Measurements from ENCODE around the gene WDR19. TPM values are rescaled to one million over a fixed set of nuclear protein-coding genes. Genes with fewer than 3 reads are reported as not detected.
"Not testable (repeated sequence)": the region's sequence is repeated elsewhere in the genome, so short reads cannot be mapped to it uniquely, and the experiment has no call there.

The WDR19 gene
- total RNA-seq, 1 experiment from 2014 or later = 14.9 TPM

- Mint-ChIP-seq H3K36me3 (ENCODE audit: insufficient read depth, unreplicated experiment) (peaks cover 16% of the 10 kb centered on the region), H3K4me3 (ENCODE audit: low read depth, unreplicated experiment) (no peak overlapping the region), H3K9me3 (ENCODE audit: low read depth, unreplicated experiment) (no peaks in the 10 kb centered on the region), H3K27ac (ENCODE audit: unreplicated experiment) (no peak overlapping the region), H3K4me1 (ENCODE audit: low read depth, unreplicated experiment) (no peaks in the 10 kb centered on the region), H3K27me3 (ENCODE audit: unreplicated experiment) (no peaks in the 10 kb centered on the region)
- CTCF ChIA-PET = no interaction called here
- intact Hi-C loops (cut with micrococcal nuclease; ENCODE audit: unreplicated experiment) = no loop called here
- no peak for DNase-seq
- no TSS peak for BruUV-seq (replicated peaks)
- TF ChIP-seq CTCF (IDR thresholded peaks at IDR 0.05; ENCODE audit: unreplicated experiment) = no peak
Measured at GRCh38 chr4:39291686-39292085, 109.4 kb downstream of the WDR19 start.

- H3K27ac Mint-ChIP-seq (ENCODE audit: unreplicated experiment); BruUV-seq (replicated peaks); DNase-seq; intact Hi-C loops (cut with micrococcal nuclease; ENCODE audit: unreplicated experiment); H3K27me3 Mint-ChIP-seq (ENCODE audit: unreplicated experiment); H3K9me3 Mint-ChIP-seq (ENCODE audit: low read depth, unreplicated experiment); H3K4me1 Mint-ChIP-seq (ENCODE audit: low read depth, unreplicated experiment); CTCF ChIA-PET; H3K4me3 Mint-ChIP-seq (ENCODE audit: low read depth, unreplicated experiment): not testable (repeated sequence)
- peaks cover 16% of the 10 kb centered on the region for H3K36me3 Mint-ChIP-seq (ENCODE audit: insufficient read depth, unreplicated experiment)
Measured at GRCh38 chr4:39292433-39292832, 110.1 kb downstream of the WDR19 start.

- DNase-seq = no peak
- H3K36me3 Mint-ChIP-seq (ENCODE audit: insufficient read depth, unreplicated experiment) = peaks cover 23% of the 10 kb centered on the region
- CTCF ChIA-PET = no interaction called here
- BruUV-seq (replicated peaks) = no TSS peak
- TF ChIP-seq CTCF (IDR thresholded peaks at IDR 0.05; ENCODE audit: unreplicated experiment) = no peak
- no peak overlapping the region for H3K27ac Mint-ChIP-seq (ENCODE audit: unreplicated experiment)
- no peaks in the 10 kb centered on the region for H3K9me3 Mint-ChIP-seq (ENCODE audit: low read depth, unreplicated experiment)
- intact Hi-C loops (cut with micrococcal nuclease; ENCODE audit: unreplicated experiment) = no loop called here
- no peak overlapping the region for H3K4me3 Mint-ChIP-seq (ENCODE audit: low read depth, unreplicated experiment)
- no peaks in the 10 kb centered on the region for H3K4me1 Mint-ChIP-seq (ENCODE audit: low read depth, unreplicated experiment)
- H3K27me3 Mint-ChIP-seq (ENCODE audit: unreplicated experiment) = no peaks in the 10 kb centered on the region
Measured at GRCh38 chr4:39295784-39296183, 113.5 kb downstream of the WDR19 start.

- Mint-ChIP-seq H3K27ac (ENCODE audit: unreplicated experiment) (no peak overlapping the region), H3K36me3 (ENCODE audit: insufficient read depth, unreplicated experiment) (peaks cover 21% of the 10 kb centered on the region), H3K4me1 (ENCODE audit: low read depth, unreplicated experiment) (no peaks in the 10 kb centered on the region), H3K9me3 (ENCODE audit: low read depth, unreplicated experiment) (no peaks in the 10 kb centered on the region), H3K4me3 (ENCODE audit: low read depth, unreplicated experiment) (no peak overlapping the region), H3K27me3 (ENCODE audit: unreplicated experiment) (no peaks in the 10 kb centered on the region)
- CTCF ChIA-PET = no interaction called here
- TF ChIP-seq CTCF (IDR thresholded peaks at IDR 0.05; ENCODE audit: unreplicated experiment) = no peak
- intact Hi-C loops (cut with micrococcal nuclease; ENCODE audit: unreplicated experiment) = no loop called here
- DNase-seq = no peak
- no TSS peak for BruUV-seq (replicated peaks)
Measured at GRCh38 chr4:39302901-39303300, 120.6 kb downstream of the WDR19 start.

- Mint-ChIP-seq H3K4me3 (ENCODE audit: low read depth, unreplicated experiment) (no peak overlapping the region), H3K27me3 (ENCODE audit: unreplicated experiment) (no peaks in the 10 kb centered on the region), H3K36me3 (ENCODE audit: insufficient read depth, unreplicated experiment) (peaks cover 19% of the 10 kb centered on the region), H3K27ac (ENCODE audit: unreplicated experiment) (no peak overlapping the region), H3K9me3 (ENCODE audit: low read depth, unreplicated experiment) (no peaks in the 10 kb centered on the region), H3K4me1 (ENCODE audit: low read depth, unreplicated experiment) (no peaks in the 10 kb centered on the region)
- DNase-seq = no peak
- intact Hi-C loops (cut with micrococcal nuclease; ENCODE audit: unreplicated experiment) = no loop called here
- no TSS peak for BruUV-seq (replicated peaks)
- TF ChIP-seq CTCF (IDR thresholded peaks at IDR 0.05; ENCODE audit: unreplicated experiment) = no peak
- CTCF ChIA-PET = no interaction called here
Measured at GRCh38 chr4:39303871-39304270, 121.5 kb downstream of the WDR19 start.
